GM12864 (cell line): ENCODE results near the gene FAM241A.
"Not testable (repeated sequence)": the region's sequence is repeated elsewhere in the genome, so short reads cannot be mapped to it uniquely, and the experiment has no call there.

Source experiments
- DNase-seq: peaks from one replicate; pipeline ENCODE4 v3.0.0-alpha.2; 2011; ENCODE audit warnings: low read depth
- H3K4me3 ChIP-seq: 2 replicates; pipeline ENCODE4 v1.5.1; 2011; ENCODE audit warnings: mild to moderate bottlenecking, low read depth, low read length, control low read depth
- CTCF ChIP-seq: IDR thresholded peaks from 2 replicates; pipeline ENCODE4 v1.5.1; 2011; ENCODE audit warnings: low read depth, mild to moderate bottlenecking, moderate library complexity, low read length, control low read depth, inconsistent platforms; ENCODE audit errors: missing control alignments

The FAM241A gene

GRCh38 chr4:112153211-112153791, 8.0 kb downstream of the FAM241A start:
- TF ChIP-seq CTCF: no peak
- H3K4me3 ChIP-seq: no peak overlapping the region
- no peak for DNase-seq

- TF ChIP-seq CTCF: no peak
- DNase-seq: no peak
These were observed 10.9 kb downstream of the FAM241A start for GRCh38 chr4:112156112-112156511.

GRCh38 chr4:112156553-112156952, 11.3 kb downstream of the FAM241A start:
- no peak overlapping the region for H3K4me3 ChIP-seq
- TF ChIP-seq CTCF: no peak
- no peak for DNase-seq

More at GRCh38 chr4:112156112-112156511, 10.9 kb downstream of the FAM241A start:
- H3K4me3 ChIP-seq: no peak overlapping the region

GRCh38 chr4:112163706-112164105, 18.5 kb downstream of the FAM241A start:
- H3K4me3 ChIP-seq, DNase-seq: not testable (repeated sequence)

- no peak overlapping the region for H3K4me3 ChIP-seq
- no peak for TF ChIP-seq CTCF
- DNase-seq: no peak
These were observed 22.5 kb downstream of the FAM241A start for GRCh38 chr4:112167794-112168193.

- H3K4me3 ChIP-seq: no peak overlapping the region
- DNase-seq: no peak
- no peak for TF ChIP-seq CTCF
These were observed 23.7 kb downstream of the FAM241A start for GRCh38 chr4:112168719-112169500.

- DNase-seq: no peak
These were observed 25.3 kb downstream of the FAM241A start for GRCh38 chr4:112170451-112170993.

GRCh38 chr4:112171051-112171763, 26.0 kb downstream of the FAM241A start:
- not testable (repeated sequence) for H3K4me3 ChIP-seq, DNase-seq

More at GRCh38 chr4:112170451-112170993, 25.3 kb downstream of the FAM241A start:
- TF ChIP-seq CTCF: no peak
- no peak overlapping the region for H3K4me3 ChIP-seq
